GM06990 (cell line): ENCODE results near the gene STAB1.

ENCODE experiments used
- DNase-seq: peaks from one replicate; pipeline ENCODE4 v3.0.0-alpha.2; 2011; ENCODE audit not compliant: insufficient read length; ENCODE audit errors: extremely low read depth
- H3K27me3 ChIP-seq: replicated peaks from 2 replicates; pipeline ENCODE4 v1.6.0; 2011; ENCODE audit warnings: low read length; ENCODE audit not compliant: control insufficient read depth, insufficient read depth
- H3K36me3 ChIP-seq: 2 replicates; pipeline ENCODE4 v1.5.1; 2011; ENCODE audit warnings: low read length; ENCODE audit not compliant: control insufficient read depth, insufficient read depth
- H3K4me3 ChIP-seq: replicated peaks from 2 replicates; pipeline ENCODE4 v1.5.1; 2011; ENCODE audit warnings: low read depth, mild to moderate bottlenecking, control low read depth, low read length
- CTCF ChIP-seq: IDR thresholded peaks from 2 replicates; pipeline ENCODE4 v1.5.1; 2011; ENCODE audit warnings: low read length, control low read depth, mild to moderate bottlenecking, inconsistent platforms; ENCODE audit not compliant: insufficient read depth, poor library complexity, severe bottlenecking

STAB1 gene

DNA sequence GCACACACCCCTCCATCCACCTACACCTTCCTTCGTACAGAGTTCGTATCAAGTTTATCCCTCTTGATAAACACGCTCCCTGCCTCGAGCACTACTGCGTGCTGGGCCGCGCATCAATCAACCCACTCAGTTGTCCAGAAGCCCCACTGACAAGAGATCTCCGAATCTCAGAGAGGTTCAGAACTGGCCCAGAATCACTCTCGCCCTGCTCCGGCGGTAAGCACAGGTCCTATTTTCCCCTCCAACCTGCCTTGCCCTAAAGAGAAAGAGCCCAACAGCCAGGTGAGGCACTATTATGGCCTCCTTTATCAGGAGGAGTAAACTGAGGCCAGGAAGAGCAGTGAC lies 40.2 kb upstream of the STAB1 start:
- H3K4me3 ChIP-seq = peak overlapping the region; percentile 79
- peaks cover 4% of the 10 kb centered on the region; the same call in 1 of the 2 replicates for H3K36me3 ChIP-seq
- TF ChIP-seq CTCF = no peak
- no peaks in the 10 kb centered on the region for H3K27me3 ChIP-seq
- DNase-seq = no peak

DNA sequence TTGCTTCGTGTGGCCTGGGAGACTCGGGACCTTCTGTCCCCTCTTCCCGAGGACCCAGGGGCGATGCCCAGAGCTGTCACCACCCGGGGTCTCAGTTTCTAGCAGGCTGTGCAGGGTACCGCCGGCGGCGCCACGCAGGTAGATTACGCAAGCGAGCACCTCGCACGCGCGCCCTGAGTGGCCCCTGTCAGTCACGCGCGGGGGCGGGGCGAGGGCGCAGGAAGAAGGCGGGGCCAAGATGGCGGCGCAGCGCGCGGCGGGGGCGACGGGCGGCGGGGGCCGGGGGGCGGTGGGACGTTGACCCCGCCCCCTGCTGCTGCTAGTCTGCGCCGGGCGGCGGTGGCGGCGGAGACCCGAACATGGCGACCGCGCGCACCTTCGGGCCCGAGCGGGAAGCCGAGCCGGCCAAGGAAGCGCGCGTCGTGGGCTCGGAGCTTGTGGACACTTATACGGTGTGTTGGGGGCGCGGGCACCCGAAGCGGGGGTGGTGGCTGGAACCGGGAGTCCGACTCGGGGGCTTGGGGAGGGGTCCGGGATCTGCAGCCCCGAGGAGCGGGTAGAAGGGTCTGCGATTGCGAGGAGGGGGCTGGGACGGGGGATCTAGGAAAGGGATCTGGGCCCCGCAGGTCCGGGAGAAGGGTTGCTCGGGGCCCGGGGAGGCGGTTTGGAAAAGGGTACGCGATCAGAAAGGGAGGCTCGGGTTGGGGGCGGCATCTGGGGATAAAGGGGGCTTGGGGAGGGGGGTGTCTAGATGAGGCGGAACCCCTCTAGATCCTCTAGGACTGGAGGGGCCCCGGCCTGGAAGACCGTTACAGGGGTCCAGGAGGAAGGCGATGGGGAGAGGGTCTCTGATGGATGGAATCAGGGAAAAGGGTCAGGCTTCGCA lies 39.6 kb upstream of the STAB1 start, which contains the start of gene NISCH:
Gene NISCH (plus strand): TSS at position 322 of the 886 bp plus-strand sequence. CDS start 38 bp downstream, at position 360.
- Histone ChIP-seq H3K27me3 (no peaks in the 10 kb centered on the region), H3K4me3 (peak within 1 kb of the TSS; percentile 93), H3K36me3 (peaks cover 4% of the 10 kb centered on the region; the same call in 1 of the 2 replicates)
- DNase-seq = peak; percentile 90
- no peak for TF ChIP-seq CTCF

GRCh38 chr3:52456169-52456799 lies 38.9 kb upstream of the STAB1 start:
- no peak for DNase-seq
- peak overlapping the region; percentile 93 for H3K4me3 ChIP-seq
- H3K36me3 ChIP-seq = peaks cover 4% of the 10 kb centered on the region; the same call in 1 of the 2 replicates
- TF ChIP-seq CTCF = no peak
- no peaks in the 10 kb centered on the region for H3K27me3 ChIP-seq

DNA sequence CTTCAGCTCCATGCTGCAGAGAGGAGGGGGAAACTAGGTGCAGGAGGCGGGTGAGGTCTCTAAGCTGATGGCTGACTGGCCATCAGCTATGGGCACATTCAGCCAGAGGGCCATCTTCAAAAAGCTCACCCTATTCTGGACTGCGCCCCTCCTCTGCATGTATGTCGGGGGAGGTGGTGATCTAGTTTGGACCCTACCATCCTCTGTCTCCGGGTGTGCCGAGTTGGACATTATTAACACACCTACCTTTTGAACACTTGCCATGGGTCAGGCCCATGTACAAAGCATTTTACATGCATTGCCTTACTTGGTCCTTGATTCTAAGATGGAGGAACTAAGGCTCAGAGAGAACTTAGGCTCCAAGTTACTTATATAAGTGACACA lies 38.3 kb upstream of the STAB1 start:
- no peaks in the 10 kb centered on the region for H3K27me3 ChIP-seq
- TF ChIP-seq CTCF = no peak
- peak overlapping the region; percentile 93 for H3K4me3 ChIP-seq
- DNase-seq = no peak
- H3K36me3 ChIP-seq = peaks cover 4% of the 10 kb centered on the region; the same call in 1 of the 2 replicates

- TF ChIP-seq CTCF = no peak
- Histone ChIP-seq H3K4me3 (no peak overlapping the region), H3K36me3 (peaks cover 6% of the 10 kb centered on the region), H3K27me3 (no peaks in the 10 kb centered on the region)
- DNase-seq = no peak
Measured at GRCh38 chr3:52458031-52458760, 36.9 kb upstream of the STAB1 start.
